Stimulated activated CD4-positive, alpha-beta T cell treated with anti-CD3 and anti-CD28 coated beads, Interleukin-4, amount 100 ng/mL, for 24 hours (primary cell): ENCODE results near the gene ANKRD45.
"Not testable (repeated sequence)": the region's sequence is repeated elsewhere in the genome, so short reads cannot be mapped to it uniquely, and the experiment has no call there.

ENCODE experiments used
- DNase-seq: peaks from one replicate; pipeline ENCODE4 v3.0.0-alpha.2; 2020

Gene ANKRD45

DNA sequence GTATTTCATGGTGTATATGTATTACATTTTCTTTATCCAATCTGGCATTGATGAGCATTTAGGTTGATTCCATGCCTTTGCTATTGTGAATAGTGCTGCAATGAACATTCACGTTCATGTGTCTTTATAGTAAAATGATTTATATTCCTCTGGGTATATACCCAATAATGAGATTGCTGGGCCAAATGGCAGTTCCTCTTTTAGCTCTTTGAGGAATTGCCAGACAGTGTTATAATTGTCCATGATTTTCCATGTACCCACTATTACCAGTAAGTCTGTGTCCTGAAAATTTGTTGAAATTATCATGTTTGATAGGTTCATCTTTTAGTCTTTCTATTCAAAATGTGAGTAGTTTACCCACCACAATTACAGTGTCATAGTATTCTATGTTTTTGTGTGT lies 101.2 kb downstream of the ANKRD45 start:
- DNase-seq, result no peak

DNA sequence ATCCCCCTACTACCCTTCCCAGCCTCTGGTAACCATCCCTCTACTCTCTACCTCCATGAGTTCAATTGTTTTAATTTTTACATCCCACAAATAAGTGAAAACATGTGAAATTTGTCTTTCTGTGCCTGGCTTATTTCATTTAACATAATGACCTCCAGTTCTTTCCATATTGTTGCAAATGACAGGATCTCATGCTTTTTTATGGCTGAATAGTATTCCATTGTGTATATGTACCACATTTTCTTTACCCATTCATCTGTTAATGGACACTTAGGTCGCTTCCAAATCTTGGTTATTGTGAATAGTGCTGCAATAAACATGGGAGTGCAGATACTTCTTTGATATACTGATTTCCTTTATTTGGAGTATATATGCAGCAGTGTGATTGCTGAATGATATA lies 105.8 kb downstream of the ANKRD45 start:
- not testable (repeated sequence) for DNase-seq

GRCh38 chr1:173562813-173563212 lies 106.8 kb downstream of the ANKRD45 start:
- DNase-seq, result no peak

GRCh38 chr1:173561263-173561662 lies 108.4 kb downstream of the ANKRD45 start:
- DNase-seq, result no peak

- no peak for DNase-seq
Measured at GRCh38 chr1:173560285-173560880, 109.3 kb downstream of the ANKRD45 start.
